Measurements from ENCODE around the gene SHC3.

The SHC3 gene

DNA sequence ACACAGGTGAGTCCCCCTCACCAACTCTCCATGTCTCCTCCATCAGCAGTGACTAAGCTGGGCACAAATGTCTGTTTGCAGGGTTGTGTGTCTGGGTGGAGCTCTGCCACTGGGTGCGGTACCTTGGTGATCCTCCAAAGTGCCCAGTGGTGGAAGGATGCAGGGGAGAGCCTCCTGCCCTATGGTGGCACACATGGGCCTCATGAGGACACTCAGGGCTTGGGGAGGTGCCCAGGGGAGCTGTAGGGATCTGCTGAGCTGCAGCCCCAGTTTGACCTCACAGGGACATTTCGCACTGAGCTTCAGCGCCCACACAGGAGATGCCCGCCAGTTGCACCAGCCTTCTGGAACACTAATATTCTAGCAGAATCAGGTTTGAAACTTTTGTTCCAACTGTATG, 157.9 kb downstream of the SHC3 start:
- DNase-seq: no peak

DNA sequence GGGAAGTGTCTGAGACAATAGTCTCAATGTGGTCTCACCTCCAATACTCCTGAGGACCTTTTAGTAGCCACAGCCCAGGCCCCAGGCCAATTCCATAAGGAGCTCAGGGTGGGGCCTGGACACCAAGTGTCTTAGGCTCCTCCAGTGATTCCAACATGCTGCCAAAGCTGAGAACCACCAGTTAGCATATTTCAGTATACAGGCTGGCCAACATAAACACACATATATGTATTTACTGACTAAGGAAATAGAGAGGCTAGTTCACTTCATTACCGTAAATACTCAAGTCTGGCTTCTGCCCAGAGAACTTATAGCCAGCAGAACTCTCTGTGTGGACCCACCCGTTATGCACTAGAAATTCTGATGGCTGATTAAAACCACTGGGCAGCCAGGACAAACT, 163.3 kb downstream of the SHC3 start:
- DNase-seq: no peak

DNA sequence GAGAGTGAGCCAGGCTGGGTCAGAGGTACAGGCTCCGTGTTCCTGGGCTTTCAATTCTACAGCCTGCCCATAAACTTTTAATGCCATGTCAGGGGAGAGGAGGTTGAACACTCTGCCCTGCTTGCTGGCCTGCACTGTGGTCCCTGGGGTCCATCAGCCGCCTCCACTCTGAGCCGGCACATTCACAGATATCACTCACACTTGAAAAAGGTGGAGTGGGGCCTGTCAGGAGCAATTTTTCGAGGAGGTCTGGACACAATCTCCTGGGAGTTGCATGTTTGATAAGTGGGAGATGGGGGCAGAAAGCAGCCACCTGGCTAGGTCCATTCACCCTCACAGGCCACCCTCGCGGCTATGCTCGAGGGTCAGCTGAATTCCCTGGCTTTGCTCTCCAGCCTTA, 164.5 kb downstream of the SHC3 start:
- no peak for DNase-seq

DNA sequence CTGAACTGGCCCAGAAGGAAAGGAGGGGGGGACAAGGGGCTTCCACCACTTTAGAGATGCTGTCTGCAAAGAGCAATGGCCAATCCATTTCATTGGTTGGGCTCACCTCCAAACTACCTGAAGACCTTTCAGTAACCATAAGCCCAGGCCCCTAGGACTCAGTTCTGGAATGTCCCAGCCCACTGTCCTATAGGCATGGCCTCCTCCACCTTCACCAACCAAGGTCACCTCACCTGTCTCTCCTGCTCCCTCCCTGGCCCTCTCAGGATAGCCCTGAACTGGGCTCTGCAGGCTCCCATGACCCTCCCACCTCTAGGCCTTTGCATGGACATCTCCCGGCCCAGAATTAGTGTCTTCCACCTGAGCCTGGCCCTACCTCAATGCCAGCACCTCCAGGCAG, 165.0 kb downstream of the SHC3 start:
- no peak for DNase-seq

DNA sequence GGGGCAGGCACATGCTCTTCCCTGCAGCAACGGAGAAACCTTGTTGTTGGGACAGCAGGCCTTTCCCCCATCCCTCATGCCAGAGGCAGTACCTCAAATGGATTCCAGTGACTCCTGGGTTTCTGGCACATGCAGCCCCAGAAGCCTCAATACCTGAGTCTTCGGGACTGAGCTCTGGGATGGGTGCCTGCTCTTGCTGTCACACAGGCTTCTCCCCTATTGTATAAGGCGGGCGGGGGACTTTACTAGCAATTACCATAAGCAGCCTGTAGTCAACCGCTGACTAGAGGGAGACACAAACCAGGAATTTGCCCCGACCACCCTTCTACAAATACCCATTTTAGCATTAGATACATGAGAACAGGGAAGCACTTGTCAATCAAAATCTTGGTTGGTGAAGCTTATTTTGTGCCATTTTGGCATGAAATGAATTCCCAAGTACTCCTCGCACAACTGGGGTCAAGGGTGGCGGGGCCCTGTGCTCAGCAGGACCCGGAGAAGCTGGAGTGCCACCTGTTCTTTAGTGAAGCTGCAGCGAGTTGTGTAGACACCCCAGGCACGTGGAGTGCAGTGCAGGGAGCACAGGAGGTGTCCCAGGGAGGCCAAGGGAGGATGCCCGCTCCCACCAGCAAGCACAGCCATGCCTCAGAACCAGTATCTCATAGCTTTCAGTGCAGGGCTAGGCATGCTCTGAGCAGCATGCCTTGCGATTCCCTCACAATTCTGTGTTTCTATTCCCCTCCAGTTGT, 166.2 kb downstream of the SHC3 start:
- DNase-seq: no peak

DNA sequence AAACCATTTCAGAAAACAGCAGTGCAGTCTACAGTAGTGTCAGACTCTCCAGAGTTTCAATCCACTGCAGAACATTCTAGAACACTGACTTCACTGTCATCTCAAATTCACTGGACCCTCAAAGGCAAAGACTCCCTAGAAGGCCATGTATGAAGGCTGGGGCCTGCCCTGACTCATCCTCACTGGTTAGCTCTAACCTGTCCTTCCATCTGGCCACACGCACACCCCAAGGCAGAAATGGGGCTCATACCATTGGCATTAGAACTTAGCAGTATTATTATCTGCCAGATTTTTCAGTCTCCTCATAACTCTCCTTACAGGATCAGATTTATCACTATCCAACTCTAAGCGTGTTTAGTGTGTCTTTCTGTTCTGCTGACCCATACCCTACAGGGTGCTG, 166.9 kb downstream of the SHC3 start:
- no peak for DNase-seq

DNA sequence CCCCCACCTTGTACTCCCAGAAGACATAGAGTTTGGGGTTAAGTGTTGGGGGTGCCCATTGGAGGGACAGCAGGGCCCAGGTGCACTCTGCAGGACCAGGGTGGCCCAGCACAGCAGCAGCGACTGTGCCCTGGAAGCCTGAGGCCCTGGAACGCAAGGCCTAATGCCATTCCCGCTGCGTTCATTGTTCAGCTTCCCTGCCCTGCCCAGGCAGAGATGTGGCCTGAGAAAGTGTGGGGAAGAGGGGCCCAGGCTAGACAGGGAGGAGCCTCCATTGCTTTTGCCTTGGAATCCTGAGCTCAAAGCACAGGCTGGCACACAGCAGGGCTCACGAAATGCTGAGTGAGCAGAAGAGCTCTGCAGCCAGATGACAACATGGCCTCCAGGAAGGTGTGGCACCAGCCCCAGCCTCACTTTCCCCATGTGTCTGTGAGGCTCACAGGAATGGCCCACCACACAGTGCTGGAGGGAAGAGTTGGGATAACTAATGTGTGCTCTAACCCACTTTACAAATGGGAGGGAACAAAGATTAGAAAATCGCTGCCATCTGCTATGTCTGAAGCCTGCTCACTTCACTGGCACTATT, 168.0 kb downstream of the SHC3 start:
- DNase-seq: no peak

DNA sequence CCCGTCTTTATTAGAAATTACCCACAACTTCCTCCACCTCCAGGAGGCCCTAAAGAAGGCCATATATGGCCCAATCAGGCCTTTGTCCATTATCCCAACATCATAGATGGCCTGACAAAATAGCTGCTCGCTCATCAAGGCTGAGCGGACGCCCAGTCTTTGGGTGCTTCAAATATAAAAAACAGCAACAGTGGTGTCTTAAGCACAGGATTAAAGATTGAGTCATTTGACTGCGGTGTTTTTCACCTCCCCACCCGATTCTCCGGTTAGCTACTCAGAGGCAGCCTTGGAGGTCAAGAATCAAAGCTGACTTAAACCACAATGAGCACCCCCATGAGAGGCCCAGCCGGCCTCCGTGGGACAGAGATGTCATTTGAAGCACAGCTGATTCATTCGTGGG, 168.6 kb downstream of the SHC3 start:
- DNase-seq: no peak

DNA sequence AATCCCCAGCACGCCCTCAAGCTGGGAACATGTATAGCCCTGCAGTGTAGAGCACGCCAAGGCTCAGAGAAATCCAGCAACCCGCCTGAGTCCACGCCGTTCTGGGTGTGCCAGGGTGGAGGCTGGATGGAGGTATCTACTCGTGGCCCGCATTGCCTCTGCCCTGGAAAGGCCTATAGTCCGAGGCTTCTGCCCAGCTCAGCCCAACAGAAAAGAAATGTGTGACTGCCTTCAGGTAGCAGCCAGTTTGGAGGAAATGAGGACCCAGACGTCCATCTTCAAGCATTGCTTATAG, 169.1 kb downstream of the SHC3 start:
- DNase-seq: no peak

DNA sequence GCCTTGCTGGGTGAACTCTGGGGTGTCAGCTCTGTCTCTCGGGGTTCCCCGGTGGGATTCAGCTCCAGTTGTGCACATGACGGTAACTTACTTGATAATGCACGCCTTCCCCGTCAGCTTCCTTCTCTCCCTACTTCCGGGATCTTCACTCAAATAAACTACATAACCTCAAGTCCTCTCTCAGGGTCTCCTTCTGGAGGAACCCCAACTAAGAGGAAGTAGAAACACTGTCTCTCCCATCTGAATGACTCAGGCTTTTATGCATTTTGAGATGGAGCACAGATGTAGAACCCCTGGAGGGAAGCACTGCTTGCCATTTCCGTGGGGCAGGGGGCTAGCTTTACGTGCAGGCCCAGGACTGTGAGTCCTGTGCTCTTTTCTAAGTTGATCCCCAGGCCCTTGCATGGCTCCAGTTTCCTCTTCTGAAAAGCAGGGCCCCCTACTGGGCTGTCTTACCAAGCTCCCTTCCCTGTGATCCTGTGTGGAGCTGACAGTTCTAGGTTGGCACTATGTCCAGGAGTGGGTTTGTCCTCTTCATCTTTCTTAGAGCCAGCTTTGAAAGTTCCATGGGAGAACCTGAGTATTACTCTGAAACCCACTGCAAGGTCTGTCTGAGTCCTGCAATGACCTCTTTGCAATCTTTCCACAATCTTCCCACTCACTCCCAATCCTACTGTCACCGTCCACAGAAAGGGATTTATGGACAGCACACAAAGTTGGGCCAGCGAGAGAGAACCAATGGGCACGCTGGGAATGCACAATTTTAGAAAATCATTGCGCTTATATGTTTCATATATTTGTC, 169.7 kb downstream of the SHC3 start:
- no peak for DNase-seq

DNA sequence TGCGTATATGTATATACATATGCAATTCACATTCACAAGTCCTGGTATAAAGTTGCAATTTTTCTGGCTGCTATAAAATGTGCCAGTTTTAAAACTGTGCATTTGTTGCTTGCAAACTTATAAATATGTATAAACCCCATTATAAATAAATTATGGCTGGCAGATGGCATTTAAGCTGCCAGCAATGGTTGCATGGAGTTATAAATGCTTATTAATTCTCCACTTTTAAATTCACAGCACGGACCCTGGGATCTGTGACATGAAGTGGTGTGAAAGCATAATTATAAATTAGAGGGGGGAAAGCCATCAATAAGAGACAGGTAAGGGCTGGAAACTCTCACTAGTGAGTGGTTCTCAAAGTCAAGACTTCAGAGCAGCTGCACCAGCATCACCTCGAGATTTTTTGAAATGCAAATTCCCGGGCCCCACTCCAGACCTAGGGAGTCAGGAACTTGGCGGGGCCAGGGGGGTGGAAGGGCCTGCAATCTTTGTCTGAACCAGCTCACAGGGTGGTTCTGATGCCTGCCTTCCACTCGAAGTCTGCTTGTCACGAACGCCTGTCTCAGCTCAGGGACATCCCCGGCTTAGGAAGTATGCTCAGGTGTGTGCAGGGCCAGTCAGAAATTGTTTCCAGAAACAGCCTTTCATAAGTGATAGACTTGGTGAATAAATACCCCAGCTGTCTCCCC, 170.4 kb downstream of the SHC3 start:
- DNase-seq: no peak

DNA sequence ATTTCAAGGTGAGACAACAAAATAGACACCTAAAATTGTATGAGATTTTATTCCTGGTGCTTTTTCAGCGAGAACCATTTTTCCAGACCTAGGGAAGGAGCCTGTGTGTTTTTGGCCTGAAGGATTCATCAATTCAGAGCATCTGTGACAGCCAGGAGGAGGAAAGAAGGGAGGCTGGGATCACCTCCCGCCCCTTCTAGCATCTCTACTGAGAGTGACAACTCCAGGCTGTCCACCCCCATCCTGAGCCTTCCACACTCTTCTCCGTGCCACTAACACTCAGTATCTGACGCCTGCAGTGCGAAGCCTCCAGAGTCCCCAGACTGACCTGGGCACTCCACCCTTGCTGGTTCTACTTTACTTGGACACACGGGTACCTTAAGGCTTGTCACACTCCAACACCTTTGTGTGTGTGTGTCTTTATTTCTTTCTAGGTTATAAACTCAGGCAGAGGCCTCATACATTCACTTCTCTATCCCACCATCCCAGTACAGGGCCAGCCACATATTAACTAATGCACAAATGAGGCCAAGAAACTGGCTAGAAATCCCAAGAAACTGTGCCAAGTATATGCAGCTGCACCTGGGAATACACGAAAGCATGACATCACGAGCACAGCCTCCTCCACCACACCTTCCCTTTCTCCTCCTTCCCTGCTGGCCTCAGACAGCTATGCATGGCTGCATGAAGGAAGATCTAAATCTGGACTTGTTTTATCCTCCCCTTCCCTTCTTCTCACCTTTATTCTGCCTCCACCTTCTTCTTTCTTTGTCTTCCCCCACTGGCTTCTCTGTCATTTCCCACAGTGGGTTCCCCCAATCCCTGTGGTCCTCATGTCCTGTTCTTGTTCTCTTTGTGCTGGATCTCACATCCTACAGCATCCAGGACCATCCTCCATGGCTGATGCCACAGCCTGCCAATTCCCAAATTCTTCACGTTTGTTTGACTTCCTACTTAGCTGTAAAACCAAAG, 171.3 kb downstream of the SHC3 start:
- no peak for DNase-seq

DNA sequence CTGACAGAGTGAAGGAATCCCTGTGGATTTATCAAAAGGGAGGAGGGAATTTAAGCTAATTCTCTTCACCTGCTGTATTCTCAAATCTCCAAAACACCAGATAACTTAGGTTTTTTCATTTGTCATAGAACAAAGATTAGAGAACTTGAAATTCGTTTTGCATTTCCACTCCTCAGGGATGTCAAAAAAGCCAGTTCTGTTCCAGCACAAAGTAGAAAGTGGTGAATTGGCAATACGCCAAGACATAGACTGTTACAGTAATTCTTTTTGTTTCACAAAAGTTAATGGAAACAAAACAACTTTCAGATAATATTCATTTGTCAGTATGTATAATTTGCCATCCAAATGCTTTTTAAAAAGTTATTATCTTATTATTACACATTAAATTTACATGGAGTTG, 172.4 kb downstream of the SHC3 start:
- DNase-seq: no peak

DNA sequence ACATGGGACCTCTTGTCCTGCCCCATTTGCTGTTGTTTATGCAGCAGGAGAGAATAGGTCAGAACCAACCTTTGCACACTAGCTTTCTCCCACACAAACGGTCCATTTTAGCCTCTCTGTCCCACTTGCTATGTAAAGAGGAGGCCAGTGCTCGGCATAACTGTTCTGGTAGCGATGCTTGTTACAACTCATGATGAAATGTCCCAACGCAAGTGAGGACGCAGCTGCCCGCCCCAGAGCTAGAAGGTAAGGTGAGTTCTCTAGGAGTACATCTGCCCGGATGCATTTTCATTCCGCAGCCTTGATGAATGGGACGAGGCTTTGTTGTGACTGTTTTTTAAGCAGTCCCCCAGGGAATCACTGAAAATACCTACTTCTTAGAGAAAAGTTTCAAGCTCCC, 173.3 kb downstream of the SHC3 start:
- no peak for DNase-seq

DNA sequence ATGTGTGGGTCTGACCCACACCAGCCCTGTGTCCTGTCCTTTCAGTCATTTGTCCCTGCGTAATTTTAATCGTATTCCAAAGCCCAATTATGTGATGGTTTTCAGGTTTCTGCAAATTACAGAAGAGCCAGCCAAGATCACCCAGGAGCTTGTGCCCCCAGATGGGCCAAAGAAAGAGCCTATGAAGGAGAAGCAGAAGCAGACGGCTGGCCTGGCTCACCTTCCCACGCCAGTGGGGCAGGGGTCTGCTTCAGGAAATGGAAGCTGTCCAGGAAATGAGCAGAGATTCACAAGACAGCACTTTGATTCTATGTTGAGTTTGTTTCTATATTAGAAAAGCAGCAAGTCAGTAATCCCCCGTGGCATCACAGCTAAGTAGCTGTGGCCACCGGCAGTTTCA, 175.6 kb downstream of the SHC3 start:
- DNase-seq: no peak

DNA sequence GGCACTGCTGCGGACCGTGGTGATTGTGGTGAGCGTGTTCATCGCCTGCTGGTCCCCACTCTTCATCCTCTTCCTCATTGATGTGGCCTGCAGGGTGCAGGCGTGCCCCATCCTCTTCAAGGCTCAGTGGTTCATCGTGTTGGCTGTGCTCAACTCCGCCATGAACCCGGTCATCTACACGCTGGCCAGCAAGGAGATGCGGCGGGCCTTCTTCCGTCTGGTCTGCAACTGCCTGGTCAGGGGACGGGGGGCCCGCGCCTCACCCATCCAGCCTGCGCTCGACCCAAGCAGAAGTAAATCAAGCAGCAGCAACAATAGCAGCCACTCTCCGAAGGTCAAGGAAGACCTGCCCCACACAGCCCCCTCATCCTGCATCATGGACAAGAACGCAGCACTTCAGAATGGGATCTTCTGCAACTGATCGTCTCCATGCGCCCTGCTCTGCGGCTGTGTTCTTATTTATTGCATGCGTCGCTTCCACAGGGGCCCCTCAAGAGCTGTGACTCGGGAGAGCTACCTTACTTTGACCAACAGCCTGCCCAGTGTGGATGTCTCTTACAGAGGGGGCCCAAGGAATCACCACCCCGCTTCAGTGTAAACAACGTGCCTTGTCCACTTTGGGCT, 176.6 kb downstream of the SHC3 start:
- DNase-seq: no peak

DNA sequence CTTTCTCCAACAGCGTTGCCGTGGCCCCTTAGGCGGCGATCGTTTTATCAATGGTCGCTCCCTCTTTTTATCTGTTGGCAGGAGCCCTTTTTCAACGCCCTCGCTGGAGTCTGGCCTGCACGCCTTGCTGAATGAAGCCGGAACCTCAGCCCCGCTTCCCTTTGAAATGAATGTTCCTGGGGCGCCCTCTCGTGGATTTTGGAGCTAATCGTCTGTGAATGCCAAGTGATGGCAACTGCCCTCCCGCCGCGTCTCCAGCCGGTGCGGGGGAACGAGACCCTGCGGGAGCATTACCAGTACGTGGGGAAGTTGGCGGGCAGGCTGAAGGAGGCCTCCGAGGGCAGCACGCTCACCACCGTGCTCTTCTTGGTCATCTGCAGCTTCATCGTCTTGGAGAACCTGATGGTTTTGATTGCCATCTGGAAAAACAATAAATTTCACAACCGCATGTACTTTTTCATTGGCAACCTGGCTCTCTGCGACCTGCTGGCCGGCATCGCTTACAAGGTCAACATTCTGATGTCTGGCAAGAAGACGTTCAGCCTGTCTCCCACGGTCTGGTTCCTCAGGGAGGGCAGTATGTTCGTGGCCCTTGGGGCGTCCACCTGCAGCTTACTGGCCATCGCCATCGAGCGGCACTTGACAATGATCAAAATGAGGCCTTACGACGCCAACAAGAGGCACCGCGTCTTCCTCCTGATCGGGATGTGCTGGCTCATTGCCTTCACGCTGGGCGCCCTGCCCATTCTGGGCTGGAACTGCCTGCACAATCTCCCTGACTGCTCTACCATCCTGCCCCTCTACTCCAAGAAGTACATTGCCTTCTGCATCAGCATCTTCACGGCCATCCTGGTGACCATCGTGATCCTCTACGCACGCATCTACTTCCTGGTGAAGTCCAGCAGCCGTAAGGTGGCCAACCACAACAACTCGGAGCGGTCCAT, 177.4 kb downstream of the SHC3 start:
- peak in 4 of 5 donors; percentile 35 to 65 (median 48) for DNase-seq

DNA sequence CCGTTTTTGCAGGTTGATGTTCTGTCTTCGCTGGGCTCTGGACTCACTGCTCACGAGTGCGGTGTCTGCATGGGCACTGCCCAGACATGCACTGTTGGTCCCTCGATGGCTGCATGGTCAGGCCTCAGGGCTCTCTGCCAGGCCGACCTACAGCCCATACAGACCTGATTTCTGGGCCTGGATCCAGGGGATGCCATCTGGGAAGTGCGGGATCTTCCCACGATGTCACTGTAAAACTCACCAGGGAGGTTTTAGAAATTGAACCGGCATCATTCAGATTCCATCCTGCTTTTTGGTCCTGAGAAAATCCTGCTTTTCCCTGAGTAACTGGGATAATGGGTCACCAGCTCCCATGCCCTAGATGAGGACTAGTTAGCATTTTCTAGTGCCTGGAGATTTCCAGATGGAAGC, 178.2 kb downstream of the SHC3 start:
- DNase-seq: no peak

DNA sequence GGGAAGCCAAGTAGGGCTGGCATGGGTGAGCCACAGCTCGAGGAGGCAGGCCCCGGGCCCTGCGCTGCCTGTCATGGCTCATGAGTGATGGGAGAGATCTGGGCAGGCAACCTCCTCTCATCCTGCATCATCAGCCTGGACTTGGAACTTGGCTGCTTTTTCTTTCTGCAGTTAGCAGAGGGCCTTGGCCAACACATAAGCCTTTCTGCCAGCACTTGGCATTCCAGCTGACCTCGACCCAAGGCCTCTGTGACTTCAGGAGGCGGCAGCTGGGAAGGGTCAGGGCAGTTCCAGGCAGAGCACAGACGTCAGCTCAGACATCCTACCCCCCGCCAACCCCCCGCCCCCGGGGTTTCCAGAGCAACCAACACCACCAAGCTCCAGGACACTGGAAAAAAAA, 179.7 kb downstream of the SHC3 start:
- DNase-seq: no peak

DNA sequence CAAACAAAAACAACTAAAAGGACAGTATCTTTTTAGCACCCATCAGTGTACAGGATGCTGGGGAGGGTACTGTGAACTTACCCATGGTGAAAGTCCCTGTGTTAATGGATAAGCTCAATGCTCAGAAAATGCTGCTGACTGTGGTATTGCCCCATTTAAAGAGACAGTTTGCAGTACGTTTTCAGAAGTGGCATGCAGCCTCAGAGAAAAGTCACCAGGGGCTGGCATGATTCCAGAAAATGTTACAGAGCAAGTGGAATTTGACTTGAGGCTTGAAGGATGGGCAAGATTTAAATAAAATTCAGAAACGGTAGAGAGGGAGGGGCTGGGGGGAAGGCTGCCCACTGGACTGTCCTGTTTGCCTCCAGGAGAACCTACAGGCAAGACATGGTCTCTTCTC, 180.1 kb downstream of the SHC3 start:
- no peak for DNase-seq

DNA sequence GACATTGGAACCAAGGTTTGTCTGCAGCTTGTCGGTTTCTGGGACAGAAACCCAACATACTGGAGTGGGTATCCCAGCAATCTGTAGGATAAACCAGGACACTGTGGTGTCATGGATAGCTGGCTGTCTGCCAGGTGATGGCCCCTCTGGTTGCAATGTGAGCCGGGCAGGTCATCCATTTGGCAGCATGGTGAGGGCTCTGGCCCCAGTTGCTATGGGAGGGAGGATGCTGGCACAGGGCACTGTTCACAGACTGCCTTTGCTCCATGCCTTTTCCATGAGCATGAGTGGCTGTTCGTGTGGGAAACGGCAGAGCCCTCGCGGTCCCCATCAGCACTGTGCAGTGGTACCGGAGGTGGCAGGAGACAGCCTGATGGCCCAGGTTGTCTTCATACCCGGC, 181.0 kb downstream of the SHC3 start:
- DNase-seq: no peak

Data from T-helper 1 cell (primary cell).